ENCODE data around the gene EMILIN1. TPM values are rescaled to one million over a fixed set of nuclear protein-coding genes. Genes with fewer than 3 reads are reported as not detected.
A peak's percentile ranks its signal among the peaks of the same experiment; 100 is the strongest.

EMILIN1 gene
- total and polyA plus RNA-seq, 2 of the 8 experiments (the other 6 are each of a cell fraction or from before 2014, with no cell fraction given), result 1.9 to 3.0 TPM

- no peak for TF ChIP-seq FOSL1 (IDR thresholded peaks at IDR 0.05; ENCODE audit: insufficient read depth, low read depth, low read length)
- TF ChIP-seq SRF (IDR thresholded peaks at IDR 0.05; ENCODE audit: low read depth, low read length), result no peak
- TF ChIP-seq JUND (IDR thresholded peaks at IDR 0.05; ENCODE audit: low read length), result no peak
- TF ChIP-seq SIRT6 (IDR thresholded peaks at IDR 0.05; ENCODE audit: low read length), result no peak
- peak; percentile 74; the same call in 1 of the 2 replicates for TF ChIP-seq RBBP5 (IDR thresholded peaks at IDR 0.05; ENCODE audit: borderline replicate concordance, low read depth, low read length)
- no peak for TF ChIP-seq TBP (IDR thresholded peaks at IDR 0.05; ENCODE audit: low read depth, low read length)
- TF ChIP-seq CREB1 (IDR thresholded peaks at IDR 0.05), result peak; percentile 85
- TF ChIP-seq PHF8 (conservative IDR thresholded peaks at IDR 0.05; ENCODE audit: low read depth, low read length), result peak; percentile 77
- peak; percentile 51 for TF ChIP-seq SAP30 (IDR thresholded peaks at IDR 0.05; ENCODE audit: insufficient read depth, insufficient replicate concordance, low read length)
- TF ChIP-seq KDM4A (IDR thresholded peaks at IDR 0.05; ENCODE audit: low read depth, low read length, severe bottlenecking), result peak; percentile 93
- TF ChIP-seq YY1 (IDR thresholded peaks at IDR 0.05; ENCODE audit: low read depth, low read length), result no peak
- TF ChIP-seq CTCF (IDR thresholded peaks at IDR 0.05; ENCODE audit: control extremely low read depth in 1 of 3, insufficient read depth in 1 of 3, low read depth in 1 of 3, low read length in 3 of 3), result peak in 2 of 3 experiments; percentile 46 to 60; a peak in 2 of 4 replicates
- no peak for TF ChIP-seq TAF7 (optimal IDR thresholded peaks at IDR 0.05; ENCODE audit: borderline replicate concordance, low read depth, low read length)
- 0 out of 2 replicates have a peak, but pooled peaks have one; percentile 14 for TF ChIP-seq MAX (IDR thresholded peaks at IDR 0.05)
- TF ChIP-seq CEBPB (IDR thresholded peaks at IDR 0.05; ENCODE audit: low read depth, low read length), result no peak
- peak in 1 of 2 experiments; percentile 66; a peak in 2 of 4 replicates for TF ChIP-seq SIN3A (conservative IDR thresholded peaks at IDR 0.05 in 1 of 2, IDR thresholded peaks at IDR 0.05 in 1 of 2; ENCODE audit: low read depth in 1 of 2, low read length in 2 of 2)
- TF ChIP-seq E2F6 (IDR thresholded peaks at IDR 0.05), result no peak
- peak; percentile 92 for TF ChIP-seq ASH2L (IDR thresholded peaks at IDR 0.05; ENCODE audit: low read length)
Observed at GRCh38 chr2:27133905-27134780, 55.7 kb downstream of the EMILIN1 start, which contains the start of gene PREB (continued).

Data from H1 (cell line).